Measurements from ENCODE around the gene PAPPA.

Gene PAPPA

GRCh38 chr9:116212986-116213692 is 59.5 kb downstream of the PAPPA start:
- no peak overlapping the region for H2AFZ ChIP-seq (ENCODE audit: low read depth, low read length)
- H3K9me3 ChIP-seq (ENCODE audit: insufficient read depth, low read length) = no peaks in the 10 kb centered on the region
- no peaks in the 10 kb centered on the region for H3K4me1 ChIP-seq (ENCODE audit: low read length)
- H3K4me2 ChIP-seq (ENCODE audit: low read length) = no peak overlapping the region
- H3K4me3 ChIP-seq (ENCODE audit: low read length) = no peak overlapping the region
- TF ChIP-seq CTCF (IDR thresholded peaks at IDR 0.05; ENCODE audit: low read depth, low read length) (no peak), EZH2phosphoT487 (IDR thresholded peaks at IDR 0.05; ENCODE audit: low read depth) (no peak)
- no peak overlapping the region for H3K27ac ChIP-seq (ENCODE audit: low read length)
- no peaks in the 10 kb centered on the region; the same call in 1 of the 2 replicates for H3K27me3 ChIP-seq (ENCODE audit: low read depth, low read length)
- no peaks in the 10 kb centered on the region for H4K20me1 ChIP-seq (ENCODE audit: insufficient read depth, low read length)
- no peaks in the 10 kb centered on the region for H3K36me3 ChIP-seq (replicated peaks; ENCODE audit: low read depth, low read length)
- no peak overlapping the region for H3K9ac ChIP-seq (ENCODE audit: low read length)
- H3K79me2 ChIP-seq (ENCODE audit: low read length) = no peaks in the 10 kb centered on the region

- Histone ChIP-seq H3K27me3 (ENCODE audit: low read depth, low read length) (no peaks in the 10 kb centered on the region; the same call in 1 of the 2 replicates), H3K4me2 (ENCODE audit: low read length) (no peak overlapping the region), H3K4me1 (ENCODE audit: low read length) (no peaks in the 10 kb centered on the region), H3K36me3 (replicated peaks; ENCODE audit: low read depth, low read length) (no peaks in the 10 kb centered on the region), H3K79me2 (ENCODE audit: low read length) (no peaks in the 10 kb centered on the region), H2AFZ (ENCODE audit: low read depth, low read length) (no peak overlapping the region), H3K9me3 (ENCODE audit: insufficient read depth, low read length) (no peaks in the 10 kb centered on the region), H3K4me3 (ENCODE audit: low read length) (no peak overlapping the region), H4K20me1 (ENCODE audit: insufficient read depth, low read length) (no peaks in the 10 kb centered on the region), H3K27ac (ENCODE audit: low read length) (no peak overlapping the region), H3K9ac (ENCODE audit: low read length) (no peak overlapping the region)
- TF ChIP-seq EZH2phosphoT487 (IDR thresholded peaks at IDR 0.05; ENCODE audit: low read depth) = no peak
- TF ChIP-seq CTCF (IDR thresholded peaks at IDR 0.05; ENCODE audit: low read depth, low read length) = no peak
Observed at GRCh38 chr9:116213693-116214047, 60.1 kb downstream of the PAPPA start.

- peaks cover 6% of the 10 kb centered on the region; the same call in 1 of the 2 replicates for H3K27me3 ChIP-seq (ENCODE audit: low read depth, low read length)
- H3K36me3 ChIP-seq (replicated peaks; ENCODE audit: low read depth, low read length) = no peaks in the 10 kb centered on the region
- no peak overlapping the region for H3K4me3 ChIP-seq (ENCODE audit: low read length)
- no peaks in the 10 kb centered on the region for H3K4me1 ChIP-seq (ENCODE audit: low read length)
- H2AFZ ChIP-seq (ENCODE audit: low read depth, low read length) = no peak overlapping the region
- H3K4me2 ChIP-seq (ENCODE audit: low read length) = no peak overlapping the region
- no peaks in the 10 kb centered on the region for H3K9me3 ChIP-seq (ENCODE audit: insufficient read depth, low read length)
- H4K20me1 ChIP-seq (ENCODE audit: insufficient read depth, low read length) = no peaks in the 10 kb centered on the region
- no peak for TF ChIP-seq EZH2phosphoT487 (IDR thresholded peaks at IDR 0.05; ENCODE audit: low read depth)
- TF ChIP-seq CTCF (IDR thresholded peaks at IDR 0.05; ENCODE audit: low read depth, low read length) = no peak
- H3K9ac ChIP-seq (ENCODE audit: low read length) = no peak overlapping the region
- no peaks in the 10 kb centered on the region for H3K79me2 ChIP-seq (ENCODE audit: low read length)
- H3K27ac ChIP-seq (ENCODE audit: low read length) = no peak overlapping the region
Observed at GRCh38 chr9:116218399-116218798, 64.8 kb downstream of the PAPPA start.

- TF ChIP-seq CTCF (IDR thresholded peaks at IDR 0.05; ENCODE audit: low read depth, low read length) = no peak
- no peak for TF ChIP-seq EZH2phosphoT487 (IDR thresholded peaks at IDR 0.05; ENCODE audit: low read depth)
- no peaks in the 10 kb centered on the region for H4K20me1 ChIP-seq (ENCODE audit: insufficient read depth, low read length)
- H2AFZ ChIP-seq (ENCODE audit: low read depth, low read length) = no peak overlapping the region
- no peak overlapping the region for H3K9ac ChIP-seq (ENCODE audit: low read length)
- peaks cover 11% of the 10 kb centered on the region; the same call in 1 of the 2 replicates for H3K27me3 ChIP-seq (ENCODE audit: low read depth, low read length)
- H3K27ac ChIP-seq (ENCODE audit: low read length) = no peak overlapping the region
- no peaks in the 10 kb centered on the region for H3K9me3 ChIP-seq (ENCODE audit: insufficient read depth, low read length)
- H3K36me3 ChIP-seq (replicated peaks; ENCODE audit: low read depth, low read length) = no peaks in the 10 kb centered on the region
- no peaks in the 10 kb centered on the region for H3K79me2 ChIP-seq (ENCODE audit: low read length)
- H3K4me3 ChIP-seq (ENCODE audit: low read length) = no peak overlapping the region
- H3K4me1 ChIP-seq (ENCODE audit: low read length) = no peaks in the 10 kb centered on the region
- H3K4me2 ChIP-seq (ENCODE audit: low read length) = no peak overlapping the region
Observed at GRCh38 chr9:116219686-116220085, 66.1 kb downstream of the PAPPA start.
